Measurements from ENCODE around the gene DUSP22.

DUSP22 gene

DNA sequence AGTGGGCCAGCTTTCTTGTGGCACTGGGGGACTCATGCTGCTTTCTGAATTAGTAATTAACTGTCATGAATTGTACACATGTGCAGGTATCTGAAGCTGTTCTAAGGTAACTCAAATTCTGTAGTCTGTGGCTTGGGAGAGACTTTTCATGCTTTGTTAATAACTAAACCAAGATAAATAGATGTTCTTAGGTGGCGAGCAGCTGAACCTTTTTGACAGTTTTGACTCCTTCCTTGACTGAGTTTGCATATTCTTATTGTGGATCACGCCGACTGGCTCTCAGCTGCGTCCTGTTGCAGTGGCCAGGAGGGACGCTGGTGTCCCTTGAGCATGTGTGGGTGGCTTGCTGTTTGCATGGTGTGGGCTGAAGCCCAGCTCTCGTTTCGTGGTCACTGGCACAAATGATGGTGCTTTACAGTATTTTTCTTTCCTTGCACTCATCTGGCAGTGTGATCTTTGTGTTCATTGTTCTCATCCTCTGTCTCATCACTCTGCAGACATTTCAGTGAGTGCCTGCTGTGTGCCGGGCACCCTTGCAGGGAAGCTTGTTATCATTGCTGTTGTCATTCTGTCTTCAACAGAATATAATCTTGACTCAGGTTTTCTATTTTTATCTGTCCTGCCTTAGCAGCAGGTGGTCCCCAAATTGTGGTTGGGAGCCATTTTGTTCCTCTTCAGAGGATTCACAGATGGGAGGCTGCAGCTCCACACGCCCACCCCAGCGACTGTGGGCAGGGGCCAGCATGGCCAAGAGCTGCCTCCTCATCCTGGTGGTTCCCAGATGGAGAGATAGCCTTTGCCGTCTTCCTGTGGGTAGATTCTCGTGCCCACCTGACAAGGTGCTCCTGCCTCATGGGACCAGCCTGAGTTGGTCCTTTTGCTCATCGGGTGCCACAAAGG lies 39.6 kb downstream of the DUSP22 start:
- TF ChIP-seq, protein P1, sequence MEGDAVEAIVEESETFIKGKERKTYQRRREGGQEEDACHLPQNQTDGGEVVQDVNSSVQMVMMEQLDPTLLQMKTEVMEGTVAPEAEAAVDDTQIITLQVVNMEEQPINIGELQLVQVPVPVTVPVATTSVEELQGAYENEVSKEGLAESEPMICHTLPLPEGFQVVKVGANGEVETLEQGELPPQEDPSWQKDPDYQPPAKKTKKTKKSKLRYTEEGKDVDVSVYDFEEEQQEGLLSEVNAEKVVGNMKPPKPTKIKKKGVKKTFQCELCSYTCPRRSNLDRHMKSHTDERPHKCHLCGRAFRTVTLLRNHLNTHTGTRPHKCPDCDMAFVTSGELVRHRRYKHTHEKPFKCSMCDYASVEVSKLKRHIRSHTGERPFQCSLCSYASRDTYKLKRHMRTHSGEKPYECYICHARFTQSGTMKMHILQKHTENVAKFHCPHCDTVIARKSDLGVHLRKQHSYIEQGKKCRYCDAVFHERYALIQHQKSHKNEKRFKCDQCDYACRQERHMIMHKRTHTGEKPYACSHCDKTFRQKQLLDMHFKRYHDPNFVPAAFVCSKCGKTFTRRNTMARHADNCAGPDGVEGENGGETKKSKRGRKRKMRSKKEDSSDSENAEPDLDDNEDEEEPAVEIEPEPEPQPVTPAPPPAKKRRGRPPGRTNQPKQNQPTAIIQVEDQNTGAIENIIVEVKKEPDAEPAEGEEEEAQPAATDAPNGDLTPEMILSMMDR (conservative IDR thresholded peaks at IDR 0.05) = no peak
- no peak for TF ChIP-seq ZFX (IDR thresholded peaks at IDR 0.05)
- no peak overlapping the region for H3K27ac ChIP-seq

DNA sequence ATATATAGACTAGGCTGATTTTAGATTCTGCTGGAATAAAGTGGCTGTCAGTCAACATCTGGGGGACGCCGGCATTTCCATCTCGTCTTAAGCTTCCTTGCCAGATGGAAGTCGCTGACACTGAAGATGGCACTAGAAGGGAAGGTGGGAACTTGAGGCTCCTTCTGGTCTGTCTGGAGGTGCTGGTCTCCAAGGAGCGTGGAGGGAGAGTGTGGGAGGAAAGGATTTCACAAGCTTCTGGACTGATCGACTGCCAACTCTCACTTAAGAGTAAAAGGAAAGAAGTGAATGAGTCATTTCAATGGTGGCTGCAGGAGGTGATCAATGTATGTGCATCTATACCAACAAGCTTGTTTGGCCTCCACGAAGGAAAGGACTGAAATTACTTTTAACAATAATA lies 40.4 kb downstream of the DUSP22 start:
- TF ChIP-seq ZFX (IDR thresholded peaks at IDR 0.05) = no peak
- TF ChIP-seq, protein P1 (conservative IDR thresholded peaks at IDR 0.05) = no peak
- H3K27ac ChIP-seq = no peak overlapping the region

DNA sequence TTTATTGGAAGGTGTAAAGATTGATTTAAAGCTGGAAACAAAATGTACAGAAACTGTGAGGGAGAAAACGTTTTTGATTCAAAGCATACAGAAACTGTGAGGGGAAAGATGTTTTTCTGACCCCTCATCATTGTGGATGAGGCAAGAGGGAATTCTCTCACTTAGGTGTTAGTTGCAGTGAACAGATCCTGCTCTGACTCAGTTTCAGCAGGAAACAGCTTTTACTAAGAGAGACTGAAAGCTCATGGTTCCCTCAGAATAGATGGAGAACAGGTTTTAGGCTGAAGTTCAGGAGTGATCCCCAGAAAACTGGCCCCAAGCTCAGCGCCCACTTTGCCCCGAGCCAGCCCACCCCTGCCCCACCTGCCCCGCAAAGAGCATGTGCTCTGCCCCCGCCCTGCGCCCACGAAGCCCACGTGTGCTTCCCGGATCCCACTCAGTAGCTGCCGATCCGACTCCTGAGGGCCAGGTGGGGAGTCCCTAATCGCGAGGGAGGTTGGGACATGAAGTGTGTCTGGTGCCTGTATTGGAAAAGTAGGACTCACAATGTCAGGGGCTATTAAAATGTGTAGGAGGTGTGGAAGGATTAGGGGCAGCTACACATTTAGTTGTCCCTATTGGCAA lies 41.2 kb downstream of the DUSP22 start:
- H3K27ac ChIP-seq = no peak overlapping the region
- TF ChIP-seq ZFX (IDR thresholded peaks at IDR 0.05) = no peak
- TF ChIP-seq, protein P1 (conservative IDR thresholded peaks at IDR 0.05) = no peak

DNA sequence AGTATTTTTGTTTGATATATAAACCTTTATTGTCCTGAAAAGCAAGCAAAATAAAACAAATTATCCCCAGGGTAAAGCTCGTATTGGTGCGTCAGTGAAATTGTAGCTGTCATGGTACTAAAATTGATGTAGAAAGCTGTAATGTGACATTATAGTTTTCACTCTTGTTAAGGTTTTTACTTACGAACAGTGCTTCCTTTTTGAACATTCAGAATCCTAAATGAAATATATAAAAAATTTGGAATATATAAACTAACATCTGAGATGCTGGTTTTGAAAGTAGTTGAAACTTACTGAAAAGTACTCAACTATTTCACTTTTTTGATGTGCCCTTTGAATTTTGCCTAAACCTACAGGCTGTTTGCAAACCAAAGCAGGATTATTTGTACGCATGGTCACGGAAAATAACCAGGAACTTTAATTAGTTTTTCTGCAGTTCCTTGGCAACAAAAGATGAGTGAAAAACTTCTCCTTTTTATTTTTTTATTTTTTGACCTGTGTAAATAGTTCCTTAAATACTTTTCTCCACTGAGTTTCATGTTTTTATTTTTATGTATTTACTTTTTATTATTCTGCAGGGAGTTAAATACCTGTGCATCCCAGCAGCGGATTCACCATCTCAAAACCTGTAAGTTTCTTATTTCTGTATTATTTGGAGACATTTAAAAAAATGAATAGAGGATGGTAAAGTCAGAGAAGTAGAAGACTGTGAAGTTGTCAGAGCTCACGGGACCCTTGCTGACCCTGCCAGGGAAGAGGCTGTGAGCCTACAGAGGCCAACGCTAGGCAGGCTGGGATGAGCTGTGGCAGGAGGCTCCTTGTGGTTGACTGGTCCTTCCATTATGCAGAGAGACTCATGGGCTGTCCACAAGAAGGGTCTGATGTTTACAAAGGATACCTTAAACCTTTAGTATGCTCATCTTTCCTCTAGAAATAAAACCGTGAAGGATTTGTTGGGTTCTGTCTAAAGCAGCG lies 42.5 kb downstream of the DUSP22 start:
- H3K27ac ChIP-seq = no peak overlapping the region
- TF ChIP-seq, protein P1 (conservative IDR thresholded peaks at IDR 0.05) = no peak
- TF ChIP-seq ZFX (IDR thresholded peaks at IDR 0.05) = no peak

DNA sequence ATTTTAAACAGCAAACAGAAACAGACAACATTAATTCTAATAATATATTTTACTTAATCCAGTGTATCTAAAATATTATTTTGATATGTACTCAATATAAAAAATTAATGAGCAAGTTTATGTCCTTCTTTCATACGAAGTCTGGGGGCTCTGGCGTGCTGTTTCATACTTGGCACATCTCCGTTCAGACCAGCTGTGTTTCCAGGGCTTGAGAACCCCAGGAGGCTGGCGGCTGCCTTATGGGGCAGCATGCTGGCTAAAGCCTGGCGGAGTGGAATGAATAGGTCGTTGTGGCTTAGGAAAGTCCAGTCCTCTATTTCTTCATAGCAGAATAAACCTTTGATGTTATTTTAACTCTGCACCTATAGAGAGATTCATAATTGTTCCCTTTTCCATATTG lies 43.3 kb downstream of the DUSP22 start:
- TF ChIP-seq ZFX (IDR thresholded peaks at IDR 0.05) = no peak
- TF ChIP-seq, protein P1 (conservative IDR thresholded peaks at IDR 0.05) = no peak
- H3K27ac ChIP-seq = no peak overlapping the region

DNA sequence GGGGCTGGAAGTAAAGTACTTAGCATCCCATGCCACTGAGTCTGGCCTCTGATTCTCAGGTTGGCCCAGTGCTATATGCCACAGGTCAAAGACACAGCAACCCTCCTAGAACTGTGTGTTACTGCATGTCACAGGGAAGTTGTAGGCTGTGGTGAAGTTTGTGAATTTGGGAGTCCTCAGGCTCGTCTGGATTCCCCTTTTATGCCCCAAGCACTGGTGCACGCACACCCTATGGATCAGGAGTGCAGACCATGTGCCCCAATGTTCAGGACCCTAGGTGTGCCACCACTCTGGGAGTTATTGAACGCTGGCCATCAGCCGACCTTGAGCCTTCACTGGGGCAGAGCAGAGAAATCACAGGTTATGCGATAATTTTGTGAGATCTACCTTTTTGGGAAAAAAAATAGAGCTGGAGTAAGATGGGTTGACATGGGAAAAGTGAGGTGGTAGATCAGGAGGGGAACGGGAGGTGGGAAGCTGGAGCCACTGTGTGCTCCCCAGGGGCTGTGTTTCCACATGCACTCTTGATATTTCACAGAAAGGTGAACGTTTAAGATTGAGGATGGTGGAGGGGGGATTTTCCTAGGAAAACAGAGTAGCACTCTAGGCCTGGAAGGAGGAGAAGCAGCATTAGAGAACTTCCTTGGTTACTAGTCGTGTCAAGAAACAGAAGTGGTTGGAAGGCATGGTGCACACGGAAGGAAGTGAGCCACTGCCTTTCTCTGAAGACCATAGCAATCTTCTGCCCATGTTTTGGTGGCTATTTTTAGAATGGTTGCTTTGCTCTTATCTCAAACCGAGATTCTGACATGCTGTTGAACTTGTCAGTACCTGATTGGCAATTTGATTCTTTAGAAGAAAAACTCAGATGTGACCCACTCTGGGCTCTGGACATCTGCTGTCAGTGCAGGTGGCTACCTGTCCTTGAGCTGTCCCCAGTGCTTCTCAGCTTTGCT lies 44.1 kb downstream of the DUSP22 start:
- H3K27ac ChIP-seq = no peak overlapping the region
- TF ChIP-seq, protein P1 (conservative IDR thresholded peaks at IDR 0.05) = no peak
- no peak for TF ChIP-seq ZFX (IDR thresholded peaks at IDR 0.05)
